Activated B cell treated with CpG ODN at 0.5 μM for 24 hours (primary cell): ENCODE data around the gene ROGDI. TPM values are rescaled to one million over a fixed set of nuclear protein-coding genes. Genes with fewer than 3 reads are reported as not detected.

ENCODE experiments used
- ATAC-seq: fragments of 200-7000 bp; cut with Tn5 transposase; one replicate; pipeline ENCODE4 v1.10.0; 2021; ENCODE audit warnings: low read depth, mild to moderate bottlenecking, moderate library complexity
- CTCF ChIA-PET: fragments of 350-600 bp; sonication (Branson Sonifier 250); formaldehyde crosslinking; loops from one replicate; lab custom pipeline; 2021; ENCODE audit warnings: antibody characterized with exemption; lab: Charles Lee
- POLR2A ChIA-PET: fragments of 350-600 bp; sonication (Branson Sonifier 250); formaldehyde crosslinking; loops from one replicate; lab custom pipeline; 2021; ENCODE audit warnings: antibody characterized with exemption; lab: Charles Lee
- DNase-seq: peaks from one replicate; pipeline ENCODE4 v3.0.0; 2022
- H3K27ac Mint-ChIP-seq: one replicate; pipeline ENCODE4 v1.8.0; 2020; ENCODE audit warnings: mixed read lengths
- H3K27me3 Mint-ChIP-seq: one replicate; pipeline ENCODE4 v1.8.0; 2021; ENCODE audit warnings: mixed read lengths
- H3K36me3 Mint-ChIP-seq: one replicate; pipeline ENCODE4 v1.8.0; 2021; ENCODE audit warnings: low read depth, mixed read lengths
- H3K4me1 Mint-ChIP-seq: one replicate; pipeline ENCODE4 v1.8.0; 2021; ENCODE audit warnings: mixed read lengths
- H3K4me3 Mint-ChIP-seq: one replicate; pipeline ENCODE4 v1.8.0; 2020; ENCODE audit warnings: mild to moderate bottlenecking, mixed read lengths
- H3K9me3 Mint-ChIP-seq: one replicate; pipeline ENCODE4 v1.8.0; 2020; ENCODE audit warnings: mixed read lengths
- CTCF ChIP-seq: fragments of 200-600 bp; IDR thresholded peaks from one replicate; pipeline ENCODE4 v1.8.0; 2022; ENCODE audit warnings: antibody characterized with exemption, mild to moderate bottlenecking
- intact Hi-C: fragments of 100-400 bp; cut with micrococcal nuclease; formaldehyde crosslinking; loops from one replicate; pipeline ENCODE4 v1.15.1; 2024
- total RNA-seq: library from RNA; stranded (reverse); gene quantifications from 2 replicates; pipeline ENCODE4 v1.2.3, GENCODE V29; 2022

Gene ROGDI
- total RNA-seq, 1 donor from 2014 or later = 6.8 TPM

DNA sequence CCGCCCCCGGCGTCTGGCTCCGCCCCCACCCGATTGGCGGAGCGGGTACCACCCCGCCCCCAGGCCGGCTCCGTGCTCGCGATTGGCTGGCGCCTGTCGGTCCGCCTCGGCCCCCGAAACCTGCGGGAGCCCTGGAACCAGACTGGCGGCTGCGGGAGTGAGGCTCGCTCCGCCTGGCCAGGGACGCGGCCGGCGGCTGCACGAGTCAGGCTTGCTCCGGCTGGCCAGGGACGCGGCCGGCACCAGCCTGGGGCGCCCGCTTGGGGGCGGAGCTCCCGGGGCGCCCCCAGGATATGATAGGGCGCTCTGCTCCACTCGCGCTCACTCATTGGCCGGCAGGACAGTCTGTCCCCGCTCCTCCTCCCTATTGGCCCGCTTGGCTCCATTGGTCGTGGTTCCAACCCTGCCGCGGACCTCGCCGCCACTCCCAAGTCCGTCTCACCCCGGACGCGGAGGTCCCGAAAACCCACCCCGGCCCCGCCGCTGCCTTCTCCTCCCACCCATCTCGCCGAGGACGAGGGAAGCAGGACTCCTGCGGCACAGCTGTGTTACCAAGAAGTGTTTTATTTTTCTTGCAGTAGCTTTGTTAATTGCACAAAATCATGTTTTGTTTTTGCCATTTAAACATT is 340 bp upstream of the ROGDI start:
- Mint-ChIP-seq H3K4me1 (peaks cover 25% of the 10 kb centered on the region), H3K27ac (peak overlapping the region; percentile 69), H3K9me3 (no peaks in the 10 kb centered on the region), H3K4me3 (peak overlapping the region; percentile 86), H3K27me3 (no peaks in the 10 kb centered on the region), H3K36me3 (peaks cover 26% of the 10 kb centered on the region)
- intact Hi-C loops = loop anchor here (1.0 kb wide), 5 partner anchors 34 to 186 kb away; partner anchors contain the start of genes ANKS3, DNAAF8, GLYR1 and NUDT16L1
- peak; percentile 88 for ATAC-seq
- no peak for TF ChIP-seq CTCF
- DNase-seq = peak; percentile 97
- POLR2A ChIA-PET = interaction anchor here (0.5 to 2.6 kb wide), 8 partner anchors 21 to 186 kb away, joined by 3 to 21 read pairs (median 8); partner anchors contain the start of genes ANKS3, DNAAF8, GLYR1 and NUDT16L1
- CTCF ChIA-PET = interaction anchor here (1.0 kb wide), 2 partner anchors 68 to 179 kb away, joined by 3 read pairs; partner anchors contain the start of gene MGRN1

GRCh38 chr16:4801051-4801961 is 1.1 kb downstream of the ROGDI start:
- Mint-ChIP-seq H3K9me3 (no peaks in the 10 kb centered on the region), H3K27ac (peak overlapping the region; percentile 72), H3K4me3 (peak overlapping the region; percentile 86), H3K36me3 (peaks cover 17% of the 10 kb centered on the region), H3K27me3 (no peaks in the 10 kb centered on the region), H3K4me1 (peaks cover 25% of the 10 kb centered on the region)
- intact Hi-C loops = no loop called here
- CTCF ChIA-PET = no interaction called here
- ATAC-seq = no peak
- POLR2A ChIA-PET = interaction anchor here (1.0 to 2.6 kb wide), 6 partner anchors 9 to 185 kb away, joined by 3 to 16 read pairs (median 5); partner anchors contain the start of genes ANKS3, DNAAF8, GLYR1 and UBN1
- TF ChIP-seq CTCF = no peak
- no peak for DNase-seq

DNA sequence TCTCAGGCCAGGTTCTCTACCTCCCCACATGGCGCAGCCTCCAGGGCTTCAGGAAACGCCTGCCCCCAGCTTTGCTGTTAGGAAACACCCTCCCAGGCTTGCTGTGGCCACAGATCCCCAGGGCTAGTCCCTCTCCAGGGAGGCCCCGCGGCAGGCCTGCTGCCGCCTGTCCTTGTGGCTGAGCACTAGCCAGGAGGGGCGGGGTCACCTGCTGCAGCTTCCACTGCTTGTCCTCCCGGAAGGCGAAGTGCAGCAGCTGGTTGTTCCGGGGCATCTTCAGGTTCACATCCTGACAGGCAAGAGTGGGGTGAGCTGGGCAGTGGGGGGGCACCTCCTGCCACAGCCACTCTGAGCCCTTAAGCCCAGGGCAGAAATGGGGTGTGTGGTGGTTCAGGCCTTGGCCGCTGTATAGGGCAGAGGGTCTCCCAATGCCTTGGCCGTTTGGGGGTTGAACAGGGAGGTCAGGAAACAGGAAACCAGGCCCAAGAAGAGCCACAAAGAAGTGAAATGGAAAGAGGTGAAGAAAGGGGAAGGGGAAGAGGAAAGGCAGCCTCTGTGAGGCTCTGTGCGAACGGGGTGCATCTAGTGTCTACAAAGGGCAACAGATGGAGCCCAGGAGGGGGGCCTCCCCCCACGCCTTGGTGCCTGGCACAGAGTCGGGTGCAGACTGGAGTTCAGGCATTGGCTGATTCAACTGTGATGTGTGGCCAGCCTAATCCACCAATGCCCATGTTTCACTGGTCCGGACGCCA is 2.0 kb downstream of the ROGDI start:
- no peak for ATAC-seq
- ChIA-PET CTCF (no interaction called here), POLR2A (interaction anchor here (1.3 to 1.6 kb wide), 2 partner anchors 66 to 184 kb away, joined by 3 to 6 read pairs; partner anchors contain the start of genes ANKS3 and DNAAF8)
- Mint-ChIP-seq H3K4me3 (peak overlapping the region; percentile 70), H3K9me3 (no peaks in the 10 kb centered on the region), H3K4me1 (peaks cover 25% of the 10 kb centered on the region), H3K36me3 (peaks cover 13% of the 10 kb centered on the region), H3K27ac (peak overlapping the region; percentile 65), H3K27me3 (no peaks in the 10 kb centered on the region)
- DNase-seq = no peak
- intact Hi-C loops = no loop called here
- no peak for TF ChIP-seq CTCF

DNA sequence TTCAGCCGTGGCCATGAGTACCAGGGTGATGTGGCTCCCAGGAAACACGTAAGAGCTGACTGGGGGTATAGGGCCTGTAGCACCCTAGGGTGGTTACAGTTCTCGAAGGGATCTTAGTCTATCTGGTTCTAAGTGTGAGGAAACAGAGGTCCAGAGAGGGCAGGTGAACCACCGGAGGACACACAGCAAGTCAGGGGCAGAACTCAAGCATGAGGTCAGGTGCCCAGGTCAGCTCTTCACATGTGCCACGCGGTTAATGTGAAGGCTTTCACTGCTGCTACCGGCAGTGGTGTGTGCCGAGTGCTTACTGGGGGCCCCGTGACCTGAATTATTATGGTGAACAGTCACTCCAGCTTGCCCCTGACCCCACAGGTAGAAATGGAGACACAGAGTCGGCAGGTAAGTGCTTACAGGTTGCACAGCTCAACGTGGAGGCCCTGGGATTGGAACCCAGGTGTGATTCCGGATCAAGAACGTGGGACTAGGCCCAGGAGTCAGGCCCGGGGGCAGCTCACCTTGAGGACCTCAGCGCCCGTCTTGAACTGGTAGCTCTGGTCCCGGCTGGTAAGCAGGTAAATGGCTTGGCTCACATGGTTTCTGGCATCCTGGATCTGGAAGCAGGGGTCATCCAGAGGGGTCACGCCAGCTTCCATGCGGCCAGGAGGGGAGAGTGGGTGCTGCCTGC is 3.1 kb downstream of the ROGDI start:
- Mint-ChIP-seq H3K4me1 (peaks cover 25% of the 10 kb centered on the region), H3K27me3 (no peaks in the 10 kb centered on the region), H3K36me3 (peaks cover 4% of the 10 kb centered on the region), H3K9me3 (no peaks in the 10 kb centered on the region), H3K27ac (no peak overlapping the region), H3K4me3 (no peak overlapping the region)
- POLR2A ChIA-PET = no interaction called here
- intact Hi-C loops = no loop called here
- CTCF ChIA-PET = no interaction called here
- DNase-seq (no peak), ATAC-seq (no peak)
- TF ChIP-seq CTCF = no peak
